Measurements from ENCODE around the gene NBEA. TPM values are rescaled to one million over a fixed set of nuclear protein-coding genes. Genes with fewer than 3 reads are reported as not detected.
"Not testable (repeated sequence)": the region's sequence is repeated elsewhere in the genome, so short reads cannot be mapped to it uniquely, and the experiment has no call there.

Gene NBEA
- total RNA-seq, 1 donor: 4.0 TPM

GRCh38 chr13:34967851-34968562 lies 25.9 kb downstream of the NBEA start:
- H3K27ac ChIP-seq (ENCODE audit: low read depth, low read length): no peak overlapping the region
- H3K4me3 ChIP-seq (ENCODE audit: insufficient read depth, low read length): no peak overlapping the region
- no peaks in the 10 kb centered on the region for H3K4me1 ChIP-seq (ENCODE audit: insufficient read depth, low read length)
- no peak overlapping the region for H3K4me2 ChIP-seq (ENCODE audit: insufficient read depth, low read length)
- no peaks in the 10 kb centered on the region for H3K36me3 ChIP-seq (ENCODE audit: insufficient read depth, low read length)
- no peaks in the 10 kb centered on the region for H3K27me3 ChIP-seq (ENCODE audit: insufficient read depth, low read length)
- H2AFZ ChIP-seq (ENCODE audit: low read length): no peak overlapping the region
- no peak for TF ChIP-seq CTCF (IDR thresholded peaks at IDR 0.05; ENCODE audit: extremely low read depth, low read depth, low read length)
- H3K79me2 ChIP-seq (ENCODE audit: insufficient read depth, low read length): no peaks in the 10 kb centered on the region
- no peaks in the 10 kb centered on the region for H3K9me3 ChIP-seq (ENCODE audit: low read depth, low read length)
- H4K20me1 ChIP-seq (ENCODE audit: insufficient read depth, low read length): no peaks in the 10 kb centered on the region
- no peak for DNase-seq (ENCODE audit: insufficient read length, low spot score, missing footprints)

GRCh38 chr13:34969539-34969938 lies 27.5 kb downstream of the NBEA start:
- H3K9me3 ChIP-seq (ENCODE audit: low read depth, low read length); H3K4me3 ChIP-seq (ENCODE audit: insufficient read depth, low read length); H3K27ac ChIP-seq (ENCODE audit: low read depth, low read length); H4K20me1 ChIP-seq (ENCODE audit: insufficient read depth, low read length); H3K4me1 ChIP-seq (ENCODE audit: insufficient read depth, low read length); H2AFZ ChIP-seq (ENCODE audit: low read length); H3K36me3 ChIP-seq (ENCODE audit: insufficient read depth, low read length); H3K4me2 ChIP-seq (ENCODE audit: insufficient read depth, low read length); H3K79me2 ChIP-seq (ENCODE audit: insufficient read depth, low read length); DNase-seq (ENCODE audit: insufficient read length, low spot score, missing footprints); H3K27me3 ChIP-seq (ENCODE audit: insufficient read depth, low read length): not testable (repeated sequence)

- TF ChIP-seq CTCF (IDR thresholded peaks at IDR 0.05; ENCODE audit: extremely low read depth, low read depth, low read length): no peak
- no peak overlapping the region for H3K4me2 ChIP-seq (ENCODE audit: insufficient read depth, low read length)
- no peaks in the 10 kb centered on the region for H3K36me3 ChIP-seq (ENCODE audit: insufficient read depth, low read length)
- no peaks in the 10 kb centered on the region for H3K4me1 ChIP-seq (ENCODE audit: insufficient read depth, low read length)
- H2AFZ ChIP-seq (ENCODE audit: low read length): no peak overlapping the region
- no peak for DNase-seq (ENCODE audit: insufficient read length, low spot score, missing footprints)
- H3K27me3 ChIP-seq (ENCODE audit: insufficient read depth, low read length): no peaks in the 10 kb centered on the region
- H3K4me3 ChIP-seq (ENCODE audit: insufficient read depth, low read length): no peak overlapping the region
- no peaks in the 10 kb centered on the region for H4K20me1 ChIP-seq (ENCODE audit: insufficient read depth, low read length)
- H3K9me3 ChIP-seq (ENCODE audit: low read depth, low read length): no peaks in the 10 kb centered on the region
- H3K79me2 ChIP-seq (ENCODE audit: insufficient read depth, low read length): no peaks in the 10 kb centered on the region
- no peak overlapping the region for H3K27ac ChIP-seq (ENCODE audit: low read depth, low read length)
Measured at GRCh38 chr13:34970961-34971360, 28.9 kb downstream of the NBEA start.

- Histone ChIP-seq H2AFZ (ENCODE audit: low read length) (no peak overlapping the region), H3K27ac (ENCODE audit: low read depth, low read length) (no peak overlapping the region), H3K27me3 (ENCODE audit: insufficient read depth, low read length) (no peaks in the 10 kb centered on the region), H3K4me1 (ENCODE audit: insufficient read depth, low read length) (no peaks in the 10 kb centered on the region), H3K36me3 (ENCODE audit: insufficient read depth, low read length) (no peaks in the 10 kb centered on the region), H4K20me1 (ENCODE audit: insufficient read depth, low read length) (no peaks in the 10 kb centered on the region), H3K79me2 (ENCODE audit: insufficient read depth, low read length) (no peaks in the 10 kb centered on the region), H3K4me3 (ENCODE audit: insufficient read depth, low read length) (no peak overlapping the region), H3K9me3 (ENCODE audit: low read depth, low read length) (no peaks in the 10 kb centered on the region), H3K4me2 (ENCODE audit: insufficient read depth, low read length) (no peak overlapping the region)
- DNase-seq (ENCODE audit: insufficient read length, low spot score, missing footprints): no peak
- no peak for TF ChIP-seq CTCF (IDR thresholded peaks at IDR 0.05; ENCODE audit: extremely low read depth, low read depth, low read length)
Measured at GRCh38 chr13:34971473-34971872, 29.4 kb downstream of the NBEA start.

GRCh38 chr13:34985199-34985598 lies 43.1 kb downstream of the NBEA start:
- not testable (repeated sequence) for H2AFZ ChIP-seq (ENCODE audit: low read length); H4K20me1 ChIP-seq (ENCODE audit: insufficient read depth, low read length); DNase-seq (ENCODE audit: insufficient read length, low spot score, missing footprints); H3K4me2 ChIP-seq (ENCODE audit: insufficient read depth, low read length); H3K9me3 ChIP-seq (ENCODE audit: low read depth, low read length); H3K27ac ChIP-seq (ENCODE audit: low read depth, low read length); H3K79me2 ChIP-seq (ENCODE audit: insufficient read depth, low read length); H3K36me3 ChIP-seq (ENCODE audit: insufficient read depth, low read length); H3K4me3 ChIP-seq (ENCODE audit: insufficient read depth, low read length); H3K4me1 ChIP-seq (ENCODE audit: insufficient read depth, low read length); H3K27me3 ChIP-seq (ENCODE audit: insufficient read depth, low read length)
